ENCODE measurements around the gene EDEM3. TPM values are rescaled to one million over a fixed set of nuclear protein-coding genes. Genes with fewer than 3 reads are reported as not detected.

EDEM3 gene
- polyA plus RNA-seq, 2 of the 4 experiments (the other 2 are of a cell fraction) = 10.5 to 24.2 TPM

DNA sequence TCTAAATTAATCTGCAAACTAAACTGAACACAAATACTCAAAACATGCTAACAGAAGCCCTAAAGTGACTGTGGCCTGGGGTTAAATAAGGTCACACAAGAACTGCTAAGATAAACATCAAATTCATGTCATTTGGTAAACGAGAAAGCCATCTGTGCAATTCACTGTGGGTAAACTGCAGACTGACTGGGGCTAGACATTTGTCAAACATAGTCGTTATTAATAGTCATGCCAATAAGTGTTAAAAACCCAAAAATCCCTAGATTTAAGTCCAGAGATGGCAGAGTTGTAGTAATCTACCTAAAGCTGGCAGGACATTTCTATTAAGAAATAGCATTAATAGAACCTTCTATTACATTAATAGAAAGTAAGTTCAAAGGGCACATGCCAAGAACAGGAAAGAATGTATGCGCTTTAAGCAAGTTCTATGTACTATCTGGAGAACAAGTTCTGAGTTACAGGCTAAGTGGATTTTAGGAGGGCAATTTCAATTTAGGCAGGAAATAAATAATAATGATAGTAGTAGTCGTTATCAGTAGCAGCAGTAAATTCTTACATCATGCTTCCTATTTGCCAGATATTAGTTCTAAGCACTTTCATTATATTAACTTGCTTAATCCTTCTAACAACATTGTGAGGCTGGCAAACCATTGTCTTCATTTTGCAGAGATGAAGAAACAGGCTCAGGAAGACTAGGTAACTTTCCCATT lies 8.6 kb downstream of the EDEM3 start:
- 87% methylated on average over 4 of the region's 4 CpGs for WGBS (ENCODE audit: missing lambda C conversion rate)
- Histone ChIP-seq H3K4me3 (no peak overlapping the region), H3K27ac (no peak overlapping the region), H3K4me1 (peaks cover 13% of the 10 kb centered on the region; the same call in 2 of the 3 replicates), H3K9me3 (no peaks in the 10 kb centered on the region), H3K4me2 (no peak overlapping the region)
- no peak for FAIRE-seq
- TF ChIP-seq FOSL2 (IDR thresholded peaks at IDR 0.05) = no peak
- TF ChIP-seq FOSL2 (CRISPR knock-in tag; IDR thresholded peaks at IDR 0.05) = no peak
- no peak for TF ChIP-seq ATOH8 (CRISPR knock-in tag; IDR thresholded peaks at IDR 0.05; ENCODE audit: low read depth)
- TF ChIP-seq BHLHE40 (IDR thresholded peaks at IDR 0.05; ENCODE audit: low read depth, low read length) = no peak
- TF ChIP-seq GATA3 (IDR thresholded peaks at IDR 0.05; ENCODE audit: borderline replicate concordance) = no peak
- no peak for TF ChIP-seq NFE2L2 (conservative IDR thresholded peaks at IDR 0.05; ENCODE audit: low read length)
- TF ChIP-seq MYC (IDR thresholded peaks at IDR 0.05; ENCODE audit: borderline replicate concordance, low read length) = no peak
- no peak for TF ChIP-seq FOSB (CRISPR knock-in tag; IDR thresholded peaks at IDR 0.05)
- no peak for TF ChIP-seq CBX2 (IDR thresholded peaks at IDR 0.05; ENCODE audit: borderline replicate concordance, low read depth)
- TF ChIP-seq RFX5 (IDR thresholded peaks at IDR 0.05) = no peak
- TF ChIP-seq EHMT2 (IDR thresholded peaks at IDR 0.05; ENCODE audit: low read depth) = no peak
- no peak for TF ChIP-seq HOXA7 (CRISPR knock-in tag; IDR thresholded peaks at IDR 0.05)
- TF ChIP-seq, protein P1, sequence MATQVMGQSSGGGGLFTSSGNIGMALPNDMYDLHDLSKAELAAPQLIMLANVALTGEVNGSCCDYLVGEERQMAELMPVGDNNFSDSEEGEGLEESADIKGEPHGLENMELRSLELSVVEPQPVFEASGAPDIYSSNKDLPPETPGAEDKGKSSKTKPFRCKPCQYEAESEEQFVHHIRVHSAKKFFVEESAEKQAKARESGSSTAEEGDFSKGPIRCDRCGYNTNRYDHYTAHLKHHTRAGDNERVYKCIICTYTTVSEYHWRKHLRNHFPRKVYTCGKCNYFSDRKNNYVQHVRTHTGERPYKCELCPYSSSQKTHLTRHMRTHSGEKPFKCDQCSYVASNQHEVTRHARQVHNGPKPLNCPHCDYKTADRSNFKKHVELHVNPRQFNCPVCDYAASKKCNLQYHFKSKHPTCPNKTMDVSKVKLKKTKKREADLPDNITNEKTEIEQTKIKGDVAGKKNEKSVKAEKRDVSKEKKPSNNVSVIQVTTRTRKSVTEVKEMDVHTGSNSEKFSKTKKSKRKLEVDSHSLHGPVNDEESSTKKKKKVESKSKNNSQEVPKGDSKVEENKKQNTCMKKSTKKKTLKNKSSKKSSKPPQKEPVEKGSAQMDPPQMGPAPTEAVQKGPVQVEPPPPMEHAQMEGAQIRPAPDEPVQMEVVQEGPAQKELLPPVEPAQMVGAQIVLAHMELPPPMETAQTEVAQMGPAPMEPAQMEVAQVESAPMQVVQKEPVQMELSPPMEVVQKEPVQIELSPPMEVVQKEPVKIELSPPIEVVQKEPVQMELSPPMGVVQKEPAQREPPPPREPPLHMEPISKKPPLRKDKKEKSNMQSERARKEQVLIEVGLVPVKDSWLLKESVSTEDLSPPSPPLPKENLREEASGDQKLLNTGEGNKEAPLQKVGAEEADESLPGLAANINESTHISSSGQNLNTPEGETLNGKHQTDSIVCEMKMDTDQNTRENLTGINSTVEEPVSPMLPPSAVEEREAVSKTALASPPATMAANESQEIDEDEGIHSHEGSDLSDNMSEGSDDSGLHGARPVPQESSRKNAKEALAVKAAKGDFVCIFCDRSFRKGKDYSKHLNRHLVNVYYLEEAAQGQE (IDR thresholded peaks at IDR 0.05) = no peak
- TF ChIP-seq NR3C1 (IDR thresholded peaks at IDR 0.05) = no peak
- TF ChIP-seq TP53 (CRISPR knock-in tag; IDR thresholded peaks at IDR 0.05) = no peak
- TF ChIP-seq, protein P2, sequence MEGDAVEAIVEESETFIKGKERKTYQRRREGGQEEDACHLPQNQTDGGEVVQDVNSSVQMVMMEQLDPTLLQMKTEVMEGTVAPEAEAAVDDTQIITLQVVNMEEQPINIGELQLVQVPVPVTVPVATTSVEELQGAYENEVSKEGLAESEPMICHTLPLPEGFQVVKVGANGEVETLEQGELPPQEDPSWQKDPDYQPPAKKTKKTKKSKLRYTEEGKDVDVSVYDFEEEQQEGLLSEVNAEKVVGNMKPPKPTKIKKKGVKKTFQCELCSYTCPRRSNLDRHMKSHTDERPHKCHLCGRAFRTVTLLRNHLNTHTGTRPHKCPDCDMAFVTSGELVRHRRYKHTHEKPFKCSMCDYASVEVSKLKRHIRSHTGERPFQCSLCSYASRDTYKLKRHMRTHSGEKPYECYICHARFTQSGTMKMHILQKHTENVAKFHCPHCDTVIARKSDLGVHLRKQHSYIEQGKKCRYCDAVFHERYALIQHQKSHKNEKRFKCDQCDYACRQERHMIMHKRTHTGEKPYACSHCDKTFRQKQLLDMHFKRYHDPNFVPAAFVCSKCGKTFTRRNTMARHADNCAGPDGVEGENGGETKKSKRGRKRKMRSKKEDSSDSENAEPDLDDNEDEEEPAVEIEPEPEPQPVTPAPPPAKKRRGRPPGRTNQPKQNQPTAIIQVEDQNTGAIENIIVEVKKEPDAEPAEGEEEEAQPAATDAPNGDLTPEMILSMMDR (IDR thresholded peaks at IDR 0.05) = no peak
- no peak for TF ChIP-seq SREBF2 (IDR thresholded peaks at IDR 0.05)
- no peak for TF ChIP-seq RARB (CRISPR knock-in tag; IDR thresholded peaks at IDR 0.05)
- ChIA-PET CTCF (no interaction called here), POLR2A (no interaction called here)
- no peak for DNase-seq (ENCODE audit: low read depth in 1 of 2, low spot score in 1 of 2)
- no peak for ATAC-seq

DNA sequence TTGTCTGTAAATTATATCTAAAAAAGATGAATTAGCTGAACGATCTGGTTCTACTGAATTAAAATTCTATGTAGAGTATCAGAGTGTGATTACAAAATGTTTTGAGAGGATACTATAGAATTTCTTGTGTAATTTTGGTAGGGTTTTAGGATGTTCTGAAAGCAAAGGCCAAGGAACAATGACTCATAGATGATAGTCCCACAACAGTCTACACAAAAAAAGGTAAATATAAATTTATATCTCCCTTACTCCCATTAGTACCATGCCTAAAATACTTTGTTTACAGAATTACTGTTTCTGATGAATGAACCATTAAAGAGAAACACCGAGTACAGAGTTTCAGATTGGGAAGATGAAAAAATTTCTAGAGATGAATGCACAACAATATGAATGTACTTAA lies 9.5 kb downstream of the EDEM3 start:
- ATAC-seq = no peak
- FAIRE-seq = no peak
- no peaks in the 10 kb centered on the region for H3K9me3 ChIP-seq
- POLR2A ChIA-PET = no interaction called here
- H3K4me3 ChIP-seq = no peak overlapping the region
- H3K27ac ChIP-seq = no peak overlapping the region
- TF ChIP-seq, protein P3, sequence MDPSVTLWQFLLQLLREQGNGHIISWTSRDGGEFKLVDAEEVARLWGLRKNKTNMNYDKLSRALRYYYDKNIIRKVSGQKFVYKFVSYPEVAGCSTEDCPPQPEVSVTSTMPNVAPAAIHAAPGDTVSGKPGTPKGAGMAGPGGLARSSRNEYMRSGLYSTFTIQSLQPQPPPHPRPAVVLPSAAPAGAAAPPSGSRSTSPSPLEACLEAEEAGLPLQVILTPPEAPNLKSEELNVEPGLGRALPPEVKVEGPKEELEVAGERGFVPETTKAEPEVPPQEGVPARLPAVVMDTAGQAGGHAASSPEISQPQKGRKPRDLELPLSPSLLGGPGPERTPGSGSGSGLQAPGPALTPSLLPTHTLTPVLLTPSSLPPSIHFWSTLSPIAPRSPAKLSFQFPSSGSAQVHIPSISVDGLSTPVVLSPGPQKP (IDR thresholded peaks at IDR 0.05; ENCODE audit: low read depth, low read length) = no peak
- DNase-seq (ENCODE audit: low read depth in 1 of 2, low spot score in 1 of 2) = no peak
- no peak overlapping the region for H3K4me2 ChIP-seq
- WGBS (ENCODE audit: missing lambda C conversion rate) = 82% methylated on average over 2 of the region's 2 CpGs
- H3K4me1 ChIP-seq = peaks cover 13% of the 10 kb centered on the region; the same call in 2 of the 3 replicates
- CTCF ChIA-PET = no interaction called here

Data from A549 (cell line).